CD4-positive, alpha-beta T cell treated with Interleukin-12 subunit alpha and Interleukin-12 subunit beta, for 1 hour (primary cell): Measurements from ENCODE around the gene ZNF367.

ENCODE experiments used
- DNase-seq: peaks from one replicate; pipeline ENCODE4 v3.0.0-alpha.2; 2020

ZNF367 gene

DNA sequence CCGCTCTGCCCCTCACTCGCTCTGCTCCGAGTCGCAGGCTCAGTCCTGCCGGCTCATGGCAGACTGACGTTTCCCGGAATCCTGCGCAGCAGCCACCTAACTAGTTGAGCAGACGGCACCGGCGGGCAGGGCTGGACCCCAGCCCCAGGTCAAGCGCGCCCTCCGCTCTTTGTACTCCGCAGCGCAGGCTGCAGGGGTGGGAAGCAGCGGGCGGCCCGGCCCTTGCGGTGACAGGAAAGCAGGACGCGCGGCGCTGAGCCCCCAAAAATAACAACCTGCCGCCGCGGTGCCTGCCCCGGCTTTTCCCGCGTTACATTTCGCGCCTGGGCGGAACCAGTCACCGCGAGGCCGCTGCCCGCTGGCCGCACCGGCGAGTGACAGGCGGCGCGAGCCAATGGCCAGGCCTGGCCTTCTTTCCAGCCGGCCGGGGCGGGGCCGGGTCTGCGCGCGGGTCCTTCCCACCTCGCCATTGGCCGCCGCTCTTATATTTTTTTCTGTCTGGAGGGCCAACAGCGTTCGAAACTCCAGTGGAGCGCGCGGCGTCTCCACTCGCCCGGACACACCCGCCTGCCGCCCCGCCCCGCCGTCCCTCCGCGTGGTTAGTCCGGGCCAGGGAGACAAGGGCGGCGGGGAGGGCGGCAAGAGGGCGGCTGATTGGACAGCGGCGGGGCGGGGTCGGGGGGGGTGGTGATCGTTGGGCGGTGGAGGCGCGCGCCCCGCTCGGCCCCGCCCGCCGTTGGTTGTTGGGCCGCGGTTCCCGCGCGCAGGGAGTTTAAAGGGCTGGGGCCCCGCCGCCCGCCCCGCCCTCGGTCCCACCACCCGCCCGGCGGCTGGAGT, at the start of gene ZNF367:
ZNF367 (minus strand) TSS at position 288 of the 837 bp plus-strand sequence. CDS start 338 bp downstream, outside the sequence.
- peak; percentile 94 for DNase-seq

DNA sequence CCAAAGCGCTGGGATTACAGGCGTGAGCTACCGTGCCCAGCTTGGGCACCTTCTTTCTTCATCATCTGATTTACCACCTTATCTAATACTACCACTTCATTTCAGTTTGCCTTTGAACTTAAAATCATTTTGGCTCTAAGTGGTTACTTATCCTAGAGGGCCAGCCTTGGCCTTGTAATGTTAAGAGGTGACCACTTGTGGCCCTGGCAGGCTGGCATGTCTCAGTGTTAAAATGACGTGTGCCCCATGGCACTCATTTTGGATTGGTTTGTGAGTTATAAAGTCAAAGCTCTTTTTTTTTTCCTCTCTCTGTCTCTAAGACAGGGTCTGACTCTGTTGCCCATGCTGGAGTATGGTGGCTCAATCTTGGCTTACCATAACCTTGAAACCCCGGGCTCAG, 49.6 kb upstream of the ZNF367 start:
- no peak for DNase-seq

DNA sequence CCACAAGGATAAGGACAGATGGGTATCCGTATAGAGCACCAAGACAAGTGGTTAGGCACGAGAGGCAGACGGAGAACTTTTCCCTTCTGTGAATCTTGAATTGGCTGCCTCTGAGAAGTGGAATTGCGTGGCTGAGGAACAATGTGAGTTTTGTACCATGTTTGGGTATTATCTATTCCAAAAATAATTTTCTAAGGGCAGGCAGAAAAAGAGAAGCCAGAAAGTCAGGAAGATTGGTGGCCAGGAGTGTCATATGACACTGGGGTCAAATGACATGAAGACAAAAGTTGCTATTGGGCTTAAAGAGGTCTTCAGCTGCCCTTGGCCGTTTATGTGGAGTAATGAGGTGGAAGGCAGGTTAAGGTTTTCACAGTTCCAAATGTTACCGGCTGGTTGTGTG, 46.3 kb upstream of the ZNF367 start:
- DNase-seq: no peak

DNA sequence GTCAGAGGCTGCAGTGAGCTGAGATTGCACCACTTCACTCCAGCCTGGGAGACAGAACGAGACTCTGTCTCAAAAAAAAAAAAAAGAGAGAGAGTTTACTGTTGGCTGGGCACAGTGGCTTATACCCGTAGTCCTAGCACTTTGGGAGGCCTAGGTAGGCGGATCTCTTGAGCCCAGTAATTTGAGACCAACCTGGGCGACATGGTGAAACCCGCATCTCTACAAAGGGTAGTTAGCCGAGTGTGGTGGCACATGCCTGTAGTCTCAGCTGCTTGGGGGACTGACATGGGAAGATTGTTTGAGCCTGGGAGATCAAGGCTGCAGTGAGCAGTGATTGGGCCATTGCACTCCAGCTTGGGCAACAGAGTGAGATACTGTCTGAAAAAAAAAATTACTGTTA, 44.4 kb upstream of the ZNF367 start:
- no peak for DNase-seq

DNA sequence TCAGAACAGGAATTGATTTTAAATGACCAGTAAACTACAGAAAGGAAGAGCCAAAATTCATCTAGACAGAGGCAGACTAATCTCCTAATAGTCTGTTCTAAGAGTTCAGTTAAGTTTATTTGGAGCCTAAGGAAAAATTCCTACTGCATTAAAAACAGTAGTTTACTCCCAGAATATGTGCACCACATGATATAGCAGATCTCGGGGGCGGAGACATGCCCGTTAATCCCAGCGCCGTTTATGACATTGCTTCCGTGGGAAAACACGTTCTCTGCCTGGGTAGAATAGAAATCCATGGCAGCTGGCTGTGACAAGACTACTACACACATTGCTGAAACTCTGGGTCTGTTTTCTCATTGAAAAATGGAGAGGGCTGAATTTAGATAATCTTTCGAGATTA, 43.2 kb upstream of the ZNF367 start:
- no peak for DNase-seq

DNA sequence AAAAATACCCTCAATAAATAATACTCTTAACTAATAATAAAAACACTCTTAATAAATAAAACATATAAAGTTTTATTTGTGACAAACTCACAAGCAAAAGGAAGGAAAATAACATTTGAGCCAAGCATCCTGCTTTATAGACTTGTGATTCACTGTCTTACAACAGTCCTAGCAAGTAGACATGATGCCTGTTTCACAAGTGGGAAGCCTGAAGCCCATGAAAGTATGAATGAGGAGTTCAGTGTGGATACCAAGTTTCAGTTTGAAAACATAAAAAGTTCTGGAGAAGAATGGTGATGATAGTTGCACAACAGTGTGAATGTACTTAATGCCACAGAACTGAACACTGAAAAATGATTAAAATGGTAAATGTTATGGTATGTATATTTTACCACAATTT, 42.7 kb upstream of the ZNF367 start:
- DNase-seq: no peak

DNA sequence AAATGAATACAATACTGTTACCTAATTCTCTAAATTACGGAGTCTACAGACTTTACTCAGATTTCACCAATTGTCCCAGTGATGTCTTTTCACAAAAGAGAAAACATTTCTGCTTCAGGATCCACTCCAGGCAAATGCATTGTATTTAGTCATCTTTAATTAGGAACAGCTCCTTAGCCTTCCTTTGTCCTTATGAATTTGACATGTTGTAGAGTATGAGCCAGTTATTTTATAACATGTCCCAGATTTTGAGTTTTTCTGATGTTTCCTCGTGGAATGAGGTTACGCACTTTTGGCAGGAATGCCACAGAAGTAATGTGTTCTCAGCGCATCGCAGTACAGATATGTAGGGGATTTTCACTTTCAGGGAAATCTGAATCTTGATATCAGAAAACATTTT, 42.3 kb upstream of the ZNF367 start:
- DNase-seq: no peak

DNA sequence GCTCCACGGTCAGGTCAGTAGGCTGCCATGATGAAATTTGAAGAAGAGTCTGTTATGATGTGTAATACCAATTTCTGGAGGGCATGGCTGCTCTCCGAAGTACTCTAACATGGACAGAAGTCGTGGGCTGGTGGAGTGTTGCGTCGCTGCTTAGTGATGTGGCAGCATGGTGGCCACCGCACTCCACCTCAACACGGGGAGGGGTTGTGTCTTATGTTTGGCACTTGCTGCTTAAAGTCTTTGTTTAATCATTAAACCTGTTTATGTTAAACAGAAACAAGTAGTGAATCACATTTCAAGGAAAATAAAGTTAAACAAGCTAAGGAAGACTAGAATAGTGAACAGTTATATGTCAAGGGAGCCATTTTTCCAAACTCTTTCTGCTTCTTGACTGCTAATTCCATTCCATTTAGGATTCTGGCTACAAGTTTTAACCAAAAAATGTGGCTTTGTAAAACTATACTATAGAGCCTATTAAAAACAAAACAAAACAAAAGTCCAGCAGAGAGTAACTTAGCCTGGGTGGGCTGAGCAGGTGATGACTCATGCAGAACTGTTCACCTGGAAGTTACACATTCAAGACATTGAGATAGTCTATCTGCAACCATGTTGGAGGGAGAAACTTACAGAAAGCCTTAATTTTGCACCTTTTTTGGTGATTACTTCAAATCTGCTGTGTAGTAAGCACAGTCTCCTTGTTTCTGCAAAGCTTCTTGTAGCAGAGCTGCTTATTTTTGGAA, 41.3 kb upstream of the ZNF367 start:
- DNase-seq: no peak

DNA sequence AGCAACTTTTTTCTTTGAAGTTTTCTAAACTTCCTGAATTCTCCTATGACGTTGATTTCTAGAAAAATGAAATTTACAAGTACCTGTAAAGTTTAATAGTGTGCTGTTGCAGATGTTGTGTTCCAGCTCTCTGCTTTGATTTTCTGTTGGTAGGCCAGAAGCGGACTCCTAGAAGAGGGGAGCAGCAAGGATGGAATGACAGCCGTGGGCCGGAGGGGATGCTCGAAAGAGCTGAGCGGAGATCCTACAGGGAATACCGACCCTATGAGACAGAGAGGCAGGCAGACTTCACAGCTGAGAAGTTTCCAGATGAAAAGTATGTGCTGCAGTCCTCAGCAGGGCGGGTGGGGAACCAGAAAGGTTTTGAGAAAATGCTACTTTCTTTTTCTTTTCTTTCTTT, 40.1 kb upstream of the ZNF367 start:
- no peak for DNase-seq

DNA sequence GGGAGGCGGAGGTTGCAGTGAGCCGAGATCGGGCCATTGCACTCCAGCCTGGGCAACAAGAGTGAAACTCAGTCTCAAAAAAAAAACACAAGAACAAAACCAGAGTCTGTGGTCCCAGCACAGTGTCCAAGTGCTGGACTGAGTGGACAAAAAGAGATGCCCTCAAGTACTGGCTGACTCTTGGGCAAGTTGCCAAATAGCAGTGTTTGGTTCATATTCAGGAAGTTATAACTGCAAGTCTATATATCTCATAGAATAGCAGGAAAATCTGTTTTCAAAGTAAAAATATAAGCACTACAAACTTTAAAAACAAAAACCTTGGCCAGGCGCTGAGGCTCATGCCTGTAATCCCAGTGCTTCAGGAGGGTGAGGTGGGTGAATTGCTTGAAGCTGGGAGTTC, 39.1 kb upstream of the ZNF367 start:
- DNase-seq: no peak

DNA sequence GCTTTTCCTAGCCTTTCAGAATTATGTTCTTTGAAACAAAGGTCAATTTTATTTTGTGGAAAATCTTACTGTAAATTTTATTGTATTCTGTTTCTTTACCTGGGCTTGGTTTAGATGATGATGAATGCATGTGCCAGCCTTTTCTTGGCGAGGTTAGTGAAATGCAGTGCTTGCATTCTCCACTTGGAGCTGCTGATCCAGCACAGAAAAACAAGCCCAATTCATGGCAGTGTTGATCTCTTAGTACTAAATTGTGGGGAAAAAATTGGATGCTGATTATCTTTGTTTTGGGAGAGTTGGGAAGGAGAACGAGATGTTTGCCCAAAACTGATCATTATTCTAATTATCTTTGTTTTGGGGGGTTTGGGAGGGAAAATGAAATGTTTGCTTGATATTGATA, 35.5 kb upstream of the ZNF367 start:
- no peak for DNase-seq

DNA sequence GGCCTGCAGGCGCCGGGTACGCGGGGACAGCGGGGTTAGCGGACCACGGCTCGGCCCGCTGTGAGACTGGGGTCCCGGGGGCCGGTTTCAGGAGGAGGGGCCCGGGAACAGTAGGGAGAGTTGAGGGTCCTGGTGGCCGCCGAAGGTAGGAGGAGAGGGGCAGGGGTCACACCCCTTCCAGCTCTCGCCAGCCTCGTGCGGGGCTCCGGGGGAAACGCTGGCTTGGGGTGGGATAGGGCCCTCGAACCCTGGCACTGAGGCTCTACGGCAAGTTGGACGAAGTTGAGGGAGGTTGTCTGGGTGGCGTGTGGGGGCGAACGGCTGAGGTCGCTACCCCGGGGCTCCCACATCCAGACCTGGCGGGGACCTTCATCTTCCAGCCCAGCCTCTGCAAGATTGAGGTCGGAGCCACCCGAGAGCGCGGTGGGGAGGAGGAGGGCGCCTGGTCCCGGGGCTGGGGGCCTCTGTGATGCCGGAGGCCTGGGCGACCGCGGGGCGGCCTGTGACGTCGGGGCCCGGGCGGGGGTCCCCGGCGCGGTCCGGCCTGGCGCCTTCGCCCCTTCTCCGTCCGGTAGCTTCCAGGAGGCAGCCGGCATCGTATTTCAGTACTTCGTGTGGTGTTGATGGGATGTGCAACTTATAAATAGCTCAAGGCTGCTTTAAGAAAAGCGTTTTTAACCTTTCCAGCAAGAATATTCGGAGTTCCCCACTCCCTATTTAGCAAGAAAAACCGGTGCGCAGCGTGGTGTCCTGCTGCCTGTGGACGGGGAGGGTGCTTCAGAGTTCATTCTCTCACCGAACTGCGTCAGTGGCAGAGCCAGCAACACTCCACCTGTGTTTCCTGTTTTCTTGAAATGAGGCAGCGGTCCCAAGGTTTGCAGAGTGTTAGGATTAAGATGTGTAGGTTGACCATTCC, 32.7 kb upstream of the ZNF367 start:
- peak; percentile 54 for DNase-seq

DNA sequence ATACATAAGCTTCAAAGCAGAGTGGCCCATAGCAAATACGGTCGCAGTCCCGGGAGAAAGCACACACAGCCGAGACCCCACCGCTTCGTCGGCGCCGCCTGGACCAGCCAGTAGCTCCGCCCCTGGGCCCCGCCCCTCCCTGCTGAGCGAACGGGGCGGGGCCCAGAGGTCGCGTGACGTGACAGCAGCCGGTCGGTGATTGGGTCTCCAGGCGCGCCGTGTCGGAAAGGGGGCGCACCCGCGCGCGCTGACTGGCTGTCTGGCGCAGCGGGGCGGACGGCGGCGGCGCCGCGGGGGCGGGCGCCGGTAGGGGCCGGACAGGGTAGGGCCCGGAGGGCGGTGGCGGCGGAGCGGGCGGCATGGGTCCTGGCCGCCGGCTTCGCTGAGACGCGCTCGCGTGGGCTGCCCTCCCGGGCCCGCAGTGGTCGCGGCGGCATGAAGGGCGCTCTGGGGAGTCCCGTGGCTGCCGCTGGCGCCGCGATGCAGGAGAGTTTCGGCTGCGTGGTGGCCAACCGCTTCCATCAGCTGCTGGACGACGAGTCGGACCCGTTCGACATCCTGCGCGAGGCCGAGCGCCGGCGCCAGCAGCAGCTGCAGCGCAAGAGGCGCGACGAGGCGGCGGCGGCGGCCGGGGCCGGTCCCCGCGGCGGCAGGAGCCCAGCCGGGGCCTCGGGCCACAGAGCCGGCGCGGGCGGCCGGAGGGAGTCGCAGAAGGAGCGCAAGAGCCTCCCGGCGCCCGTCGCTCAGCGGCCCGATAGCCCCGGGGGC, 31.9 kb upstream of the ZNF367 start, which contains the start of gene HABP4:
HABP4 (plus strand) TSS at position 325 of the 768 bp plus-strand sequence; CDS start at position 436, 111 bp downstream.
- DNase-seq: peak; percentile 95

DNA sequence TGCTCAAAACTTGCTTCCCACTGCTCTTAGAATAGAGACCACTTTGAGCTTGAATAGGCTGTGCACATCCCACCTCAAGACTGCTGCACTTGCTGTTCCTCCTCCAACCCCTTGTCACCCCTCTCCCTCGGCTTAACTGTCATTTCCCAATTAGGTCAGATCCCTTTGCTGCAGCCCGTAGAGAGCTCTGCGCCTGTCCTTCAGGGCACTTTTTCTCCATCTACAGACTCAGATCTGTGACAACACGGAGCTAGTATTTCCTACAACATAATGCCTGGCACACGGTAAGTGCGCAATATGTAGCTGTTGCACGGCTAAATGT, 31.3 kb upstream of the ZNF367 start:
- no peak for DNase-seq

DNA sequence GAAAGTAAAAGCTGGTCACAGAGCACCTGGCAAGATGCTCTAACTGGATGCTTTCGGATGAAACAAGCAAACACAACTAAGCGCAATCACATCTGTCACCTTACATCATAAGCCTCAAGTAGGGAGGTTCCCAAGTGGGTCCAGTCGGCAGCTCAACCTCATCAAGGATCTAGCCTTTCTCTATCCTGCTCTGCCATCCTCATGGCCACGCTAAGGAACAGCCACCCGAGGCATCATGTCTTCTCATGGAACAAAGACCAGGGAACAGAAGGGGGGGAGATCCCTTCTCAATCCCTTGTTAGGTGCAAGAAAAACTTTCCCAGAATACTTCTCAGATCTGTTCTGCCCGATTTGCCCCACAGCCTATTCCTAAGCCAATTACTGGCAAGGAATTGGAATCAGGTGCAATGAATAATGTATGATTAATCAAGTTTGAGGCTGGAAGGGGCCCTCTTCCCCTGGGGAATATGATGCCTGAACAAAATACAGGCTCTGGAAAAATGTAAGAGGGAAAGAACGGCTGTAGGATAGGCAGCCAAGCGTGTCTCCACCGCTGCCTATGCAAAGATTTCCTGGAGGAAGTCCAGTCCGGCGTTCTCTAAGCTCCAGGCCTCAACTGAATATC, 30.5 kb upstream of the ZNF367 start:
- no peak for DNase-seq

DNA sequence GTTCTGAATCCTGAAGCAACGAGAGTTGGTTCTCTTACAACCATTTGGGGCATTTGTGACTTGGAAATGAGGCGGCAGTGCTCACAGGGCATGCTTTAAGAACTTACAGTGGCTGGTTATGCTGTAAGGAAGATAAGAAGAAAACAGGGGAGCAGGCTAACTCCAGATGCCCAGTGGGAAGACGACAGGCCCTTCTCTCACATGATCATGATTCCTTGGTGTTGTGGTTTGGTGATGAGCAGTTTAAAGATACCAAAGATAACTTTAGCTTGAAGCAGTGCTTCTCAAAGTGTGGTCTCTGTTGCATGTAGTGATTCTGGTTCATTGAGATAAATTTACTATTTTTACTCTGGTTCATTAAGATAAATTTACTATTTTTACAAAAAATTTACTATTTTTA, 29.2 kb upstream of the ZNF367 start:
- no peak for DNase-seq

DNA sequence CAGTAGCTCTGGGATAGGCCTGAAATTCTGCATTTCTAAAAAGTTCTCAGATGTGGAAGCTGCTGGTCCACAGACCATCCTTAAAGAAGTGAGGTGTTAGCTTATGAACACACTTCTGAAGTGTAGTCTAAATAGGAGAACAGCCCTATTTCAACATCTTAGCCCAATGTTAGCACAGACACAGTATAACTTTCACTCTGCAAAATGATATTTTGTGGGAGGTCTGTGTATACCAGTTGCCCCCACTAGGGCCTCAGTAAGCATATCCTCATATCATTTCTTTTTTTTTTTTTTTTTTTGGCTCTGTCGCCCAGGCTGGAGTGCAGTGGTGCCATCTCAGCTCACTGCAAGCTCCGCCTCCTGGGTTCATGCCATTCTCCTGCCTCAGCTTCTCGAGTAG, 24.3 kb upstream of the ZNF367 start:
- DNase-seq: no peak

DNA sequence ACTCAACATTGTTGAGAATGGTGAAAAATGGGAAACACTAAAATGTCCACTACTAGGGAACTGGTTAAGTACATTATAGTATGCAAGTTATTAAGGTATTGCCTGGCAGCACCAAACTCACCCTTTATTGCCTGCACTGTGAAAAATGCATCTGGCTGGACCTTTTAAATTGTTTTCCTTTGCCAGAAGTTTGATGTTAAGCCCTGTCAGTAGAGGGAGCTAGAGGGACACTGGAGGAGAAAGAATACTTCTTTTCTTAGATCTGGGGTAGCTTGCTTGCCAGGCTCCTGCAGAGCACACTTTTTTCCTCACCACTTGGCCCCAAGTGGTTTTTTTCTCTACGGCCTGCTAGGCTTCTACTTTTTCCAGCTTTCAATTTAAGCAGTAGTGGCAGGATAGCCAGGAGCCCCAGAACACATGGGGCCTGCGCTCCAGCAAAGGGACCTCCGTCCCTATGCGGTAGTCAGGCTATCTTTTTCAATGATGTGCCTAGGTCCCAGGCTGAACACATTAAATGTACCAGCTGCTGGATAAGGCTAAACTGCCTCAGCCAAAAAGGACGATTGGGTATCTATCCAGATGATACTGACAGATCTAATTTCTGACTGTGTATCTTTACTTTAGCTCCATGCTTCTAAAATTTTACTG, 23.8 kb upstream of the ZNF367 start:
- DNase-seq: peak; percentile 38

DNA sequence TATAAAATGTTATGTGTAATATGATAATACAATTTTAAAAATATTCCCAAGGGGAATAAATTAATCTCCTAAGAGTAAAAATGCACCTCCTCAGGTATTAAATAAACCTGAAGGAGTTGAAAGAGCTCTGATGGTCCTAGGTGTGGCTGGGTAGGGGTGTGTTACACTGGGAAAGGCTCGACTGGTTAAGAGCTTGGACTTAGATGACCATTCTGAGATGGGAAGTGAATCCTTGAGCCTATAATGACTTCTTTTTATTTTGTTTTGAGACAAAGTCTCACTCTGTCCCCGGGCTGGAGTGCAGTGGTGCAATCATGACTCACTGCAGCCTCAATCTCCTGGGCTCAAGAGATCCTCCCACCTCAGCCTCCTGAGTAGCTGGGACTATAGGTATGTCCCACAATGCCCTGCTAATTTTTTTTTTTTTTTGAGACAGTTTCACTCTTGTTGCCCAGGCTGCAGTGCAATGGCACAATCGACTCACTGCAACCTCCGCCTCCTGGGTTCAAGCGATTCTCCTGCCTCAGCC, 22.6 kb upstream of the ZNF367 start:
- no peak for DNase-seq

DNA sequence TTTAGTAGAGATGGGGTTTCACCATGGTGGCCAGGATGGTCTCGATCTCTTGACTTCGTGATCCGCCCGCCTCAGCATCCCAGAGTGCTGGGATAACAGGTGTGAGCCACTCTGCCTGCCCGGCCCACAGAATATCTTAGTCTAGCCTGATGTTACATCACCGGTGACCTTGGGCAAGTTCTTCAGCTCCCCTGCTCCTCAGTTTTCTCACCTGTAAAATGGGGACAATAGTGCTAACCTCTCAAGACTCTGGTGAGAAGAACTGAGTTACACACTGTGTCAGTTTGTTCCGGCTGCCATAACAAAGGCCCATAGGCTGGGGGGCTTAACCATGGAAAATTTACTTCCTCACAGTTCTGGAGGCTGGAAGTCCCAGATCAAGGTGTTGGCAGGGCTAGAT, 19.3 kb upstream of the ZNF367 start:
- DNase-seq: no peak

DNA sequence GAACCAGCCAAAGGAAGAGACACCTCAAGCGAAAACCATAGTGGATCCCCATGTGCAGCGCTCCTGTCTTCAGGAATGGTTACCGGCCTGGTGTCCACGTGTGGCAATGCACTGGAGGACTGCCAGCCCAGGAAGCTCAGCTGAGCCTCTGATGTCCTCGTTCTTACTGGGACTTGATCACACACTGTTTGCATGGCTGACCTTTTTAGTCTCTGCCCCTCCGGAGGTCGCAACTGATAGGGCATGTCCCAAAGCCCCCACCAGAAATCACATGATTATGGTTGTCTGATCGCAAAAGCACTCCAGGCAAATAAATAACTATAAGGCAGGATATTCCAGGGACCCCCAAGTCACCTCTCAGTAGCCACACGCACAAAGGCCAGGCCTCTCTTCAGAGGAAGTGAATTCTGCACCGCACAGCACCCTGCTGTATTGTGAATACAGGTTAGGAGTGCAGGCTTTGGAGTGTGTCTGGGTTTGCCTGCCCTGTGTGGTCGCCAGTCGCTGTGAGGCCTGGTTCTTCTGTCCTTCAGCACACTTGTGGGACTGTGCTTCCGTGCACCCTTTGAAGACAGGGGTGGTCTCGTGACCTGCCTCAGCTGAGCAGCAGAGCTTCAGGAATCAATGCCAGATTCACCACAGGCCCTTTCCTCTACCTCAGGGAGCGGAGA, 18.4 kb upstream of the ZNF367 start:
- no peak for DNase-seq
